HG02840 (cell line): ENCODE results near the gene MAGOHB.

Experiments
- ATAC-seq: cut with Tn5 transposase; IDR thresholded peaks from one replicate; pipeline ENCODE4 v1.9.1; 2021; ENCODE audit warnings: mild to moderate bottlenecking, moderate library complexity, moderate number of reproducible peaks; ENCODE audit not compliant: unreplicated experiment, low FRiP score

MAGOHB gene

DNA sequence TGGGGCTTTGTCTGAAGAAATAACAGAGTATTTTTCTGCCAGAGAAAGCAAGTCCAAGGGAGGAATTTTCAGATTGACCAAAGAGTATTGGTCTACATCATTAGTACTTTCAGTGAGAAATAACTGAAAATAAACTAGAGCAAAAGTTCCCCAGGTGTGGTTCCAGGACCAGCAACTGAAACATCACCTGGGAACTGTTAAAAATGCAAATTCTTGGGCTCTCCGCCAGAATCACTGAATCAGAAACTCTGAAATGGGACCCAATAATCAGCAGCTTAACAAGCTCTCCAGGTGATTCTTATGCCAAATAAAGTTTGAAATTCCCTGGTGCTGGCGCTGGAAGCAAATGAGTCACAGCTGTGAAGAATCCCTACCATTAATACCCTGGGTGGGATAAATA lies 55.6 kb downstream of the MAGOHB start:
- peak; percentile 75 for ATAC-seq

DNA sequence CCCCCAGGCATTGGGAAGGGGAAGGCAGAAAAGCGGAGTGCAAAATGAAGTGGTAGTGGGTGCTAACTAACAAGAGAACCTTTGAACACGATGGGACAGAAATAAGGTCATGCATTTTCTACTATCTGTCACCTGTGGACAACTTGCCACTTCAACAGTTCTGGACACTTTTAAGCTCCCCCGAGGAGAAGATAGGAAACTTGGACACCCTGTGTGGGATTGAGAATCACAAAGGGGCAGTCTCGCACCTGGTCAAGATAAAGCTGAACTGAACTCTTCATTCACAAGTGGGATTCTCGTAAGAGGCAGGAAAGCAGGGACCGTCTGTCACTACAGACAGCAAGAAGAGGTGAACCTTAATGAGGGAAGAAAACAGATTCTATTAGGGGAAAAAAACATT lies 56.1 kb downstream of the MAGOHB start:
- peak; percentile 19 for ATAC-seq

DNA sequence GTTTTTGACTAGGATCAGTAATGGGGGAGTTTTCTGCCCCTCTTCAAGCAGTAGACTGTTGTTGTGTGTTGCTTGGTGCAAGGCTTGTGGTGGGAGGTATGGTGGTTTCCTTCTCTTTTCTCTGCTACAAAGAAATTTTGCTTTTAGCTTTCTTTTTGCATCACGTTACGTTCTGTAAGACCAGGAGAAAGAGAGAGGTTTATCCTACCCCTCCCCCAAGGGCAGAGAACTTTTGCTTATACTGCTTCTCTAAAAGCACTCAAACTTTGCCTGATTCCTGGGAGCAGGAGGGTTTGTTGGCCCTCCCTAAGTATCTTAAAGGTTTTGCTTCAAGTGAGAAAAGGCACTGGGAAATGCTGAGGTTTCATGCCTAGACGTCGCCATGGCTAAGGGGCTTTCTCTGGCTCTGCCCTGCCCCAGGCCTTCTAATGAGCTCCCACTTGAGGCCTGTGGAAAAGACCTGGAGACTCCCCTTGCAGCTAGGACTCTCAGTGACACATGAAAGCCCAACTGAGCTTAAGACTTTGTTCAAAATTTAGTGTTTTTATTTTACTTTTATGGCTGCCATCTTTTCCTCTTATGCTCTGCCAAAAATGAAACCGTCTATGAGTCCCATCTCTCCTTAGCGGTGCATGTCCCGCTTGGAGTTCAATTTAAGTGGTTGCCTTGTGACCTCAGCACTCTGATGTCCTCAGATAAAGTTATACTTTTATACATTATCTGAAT lies 58.5 kb downstream of the MAGOHB start:
- ATAC-seq, result no peak

DNA sequence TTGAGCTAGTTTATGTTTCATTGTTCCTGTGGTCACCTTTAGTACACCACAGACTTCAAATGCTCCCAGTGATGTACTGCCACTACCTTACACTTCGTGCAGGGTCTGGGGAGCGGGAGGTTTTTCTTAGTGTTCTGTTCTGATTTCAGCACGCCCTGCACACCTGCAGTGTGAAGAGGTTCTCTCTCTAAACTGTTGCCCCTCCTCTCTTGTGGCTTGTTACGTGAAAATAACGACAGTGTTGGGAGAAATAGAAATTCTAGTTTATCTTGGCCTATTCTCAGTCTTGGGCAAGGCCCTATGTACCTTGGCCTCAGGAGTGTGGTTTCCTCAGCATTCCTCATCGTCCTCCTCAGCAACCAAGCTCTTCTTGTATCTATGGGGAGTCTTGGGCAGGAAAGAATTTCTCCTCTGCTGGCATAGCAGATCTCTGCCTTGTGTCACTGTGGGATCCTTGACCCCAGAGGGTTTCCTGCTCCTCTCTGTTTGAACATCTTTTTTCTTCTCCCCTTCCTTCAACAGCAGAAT lies 59.1 kb downstream of the MAGOHB start:
- no peak for ATAC-seq
